CD4-positive, alpha-beta T cell treated with Interleukin-4 for 1 hour (primary cell): ENCODE results near the gene CD59.
"Not testable (repeated sequence)": the region's sequence is repeated elsewhere in the genome, so short reads cannot be mapped to it uniquely, and the experiment has no call there.

Experiments used
- DNase-seq, 2 donors: peaks; one replicate each; pipeline ENCODE4 v3.0.0-alpha.2; 2020 to 2022

CD59 gene

DNA sequence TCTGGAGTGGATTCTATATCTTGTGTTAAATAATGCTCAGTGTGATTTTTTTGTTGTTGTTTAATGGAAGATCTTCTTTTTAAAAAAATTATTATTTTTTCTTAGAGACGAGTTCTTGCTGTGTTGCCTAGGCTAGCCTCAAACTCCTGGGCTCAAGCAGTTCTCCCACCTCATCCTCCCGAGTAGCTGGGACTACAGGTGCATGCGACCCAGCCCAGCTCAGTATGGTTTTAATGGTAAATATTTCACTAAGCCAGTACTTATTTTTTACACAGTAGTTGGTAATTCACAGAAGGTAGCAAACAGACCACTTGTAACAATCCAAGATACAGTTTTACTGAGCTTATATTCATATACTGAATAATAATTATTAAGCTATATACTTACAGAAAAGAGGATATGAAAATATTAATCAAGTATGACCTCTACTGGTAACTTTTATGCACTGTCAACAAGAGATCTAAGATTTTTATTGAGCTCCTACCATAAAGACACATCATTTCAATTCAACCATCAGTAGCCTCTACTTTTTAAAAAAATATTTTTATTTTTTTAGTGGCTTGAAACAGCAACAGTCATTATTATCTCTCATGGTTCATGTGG, 6.1 kb upstream of the CD59 start:
- DNase-seq = peak in 1 of 2 donors; percentile 55

DNA sequence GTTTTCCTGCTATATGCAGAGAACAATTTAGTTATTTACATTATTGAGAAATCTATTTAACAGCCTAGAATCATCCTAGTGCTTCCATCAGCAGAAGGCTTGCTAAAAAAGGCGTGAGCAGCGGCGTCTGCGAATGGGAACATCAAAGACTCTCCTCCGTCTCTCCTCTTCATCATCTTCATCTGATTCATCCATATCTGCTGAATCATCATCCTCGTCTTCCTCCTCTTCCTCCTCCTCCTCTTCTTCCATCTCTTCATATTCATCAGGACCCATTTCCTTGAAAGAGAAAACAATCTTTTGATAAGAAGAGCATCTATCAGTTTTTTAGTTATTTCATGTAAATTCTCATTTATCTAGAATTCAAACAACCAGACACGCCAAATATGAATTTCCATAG, 5.6 kb upstream of the CD59 start:
- DNase-seq = no peak

DNA sequence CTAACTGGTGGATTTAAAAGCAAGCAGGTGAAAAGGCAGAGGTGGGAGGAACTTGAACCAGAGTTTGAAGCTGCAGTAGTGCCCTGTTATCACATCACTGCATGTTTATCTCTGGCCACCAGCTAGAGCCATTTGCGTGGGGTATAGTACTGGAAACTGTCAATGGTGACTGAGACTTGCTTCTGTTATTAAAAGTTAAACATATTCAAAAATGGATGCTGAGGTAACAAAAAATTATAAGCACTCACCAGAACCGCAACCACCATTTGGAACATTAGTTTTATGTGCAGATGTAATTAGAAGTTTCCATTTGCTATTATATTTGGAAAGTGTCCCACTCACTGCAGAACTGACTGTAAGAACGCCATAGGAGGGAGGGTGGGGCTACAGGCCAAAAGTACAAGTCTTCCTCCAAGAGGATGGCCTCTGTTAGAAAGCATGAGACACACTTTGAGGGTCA, 1.2 kb upstream of the CD59 start:
- no peak for DNase-seq

DNA sequence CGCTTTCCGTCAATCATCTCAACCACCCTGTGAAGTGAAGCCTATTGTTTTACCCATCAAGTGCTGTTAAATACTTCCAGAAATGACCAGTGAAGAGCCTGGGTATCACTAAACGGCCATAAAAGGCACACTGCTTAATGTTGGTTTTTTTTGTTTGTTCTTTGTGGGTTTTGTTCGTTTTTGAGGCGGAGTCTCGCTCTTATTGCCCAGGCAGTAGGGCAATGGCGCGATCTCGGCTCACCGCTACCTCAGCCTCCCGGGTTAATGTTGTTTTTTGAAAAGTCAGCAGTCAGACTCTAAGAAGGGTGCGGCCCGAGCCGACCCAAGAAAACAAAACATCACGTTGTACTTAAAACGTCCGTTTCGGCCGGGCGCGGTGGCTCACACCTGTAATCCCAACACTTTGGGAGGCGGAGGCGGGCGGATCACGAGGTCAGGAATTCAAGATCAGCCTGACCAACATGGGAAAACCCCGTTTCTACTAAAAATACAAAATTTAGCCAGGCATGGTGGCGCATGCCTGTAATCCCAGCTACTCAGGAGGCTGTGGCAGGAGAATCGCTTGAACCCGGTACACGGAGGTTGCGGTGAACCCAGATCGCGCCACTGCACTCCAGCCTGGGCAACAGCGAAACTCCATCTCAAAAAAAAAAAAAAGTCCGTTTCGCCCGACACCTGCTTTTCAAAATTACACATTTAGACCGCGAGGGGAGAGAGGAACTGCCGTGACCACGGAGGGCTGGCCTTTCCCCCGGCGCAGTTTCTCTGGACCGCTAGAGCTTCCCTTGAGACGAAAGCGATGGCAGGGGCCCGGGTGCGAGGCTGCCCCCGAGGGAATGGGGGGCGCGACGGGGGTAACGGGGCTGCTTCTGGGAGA, 714 bp downstream of the CD59 start:
- DNase-seq = peak; percentile 46 to 54

DNA sequence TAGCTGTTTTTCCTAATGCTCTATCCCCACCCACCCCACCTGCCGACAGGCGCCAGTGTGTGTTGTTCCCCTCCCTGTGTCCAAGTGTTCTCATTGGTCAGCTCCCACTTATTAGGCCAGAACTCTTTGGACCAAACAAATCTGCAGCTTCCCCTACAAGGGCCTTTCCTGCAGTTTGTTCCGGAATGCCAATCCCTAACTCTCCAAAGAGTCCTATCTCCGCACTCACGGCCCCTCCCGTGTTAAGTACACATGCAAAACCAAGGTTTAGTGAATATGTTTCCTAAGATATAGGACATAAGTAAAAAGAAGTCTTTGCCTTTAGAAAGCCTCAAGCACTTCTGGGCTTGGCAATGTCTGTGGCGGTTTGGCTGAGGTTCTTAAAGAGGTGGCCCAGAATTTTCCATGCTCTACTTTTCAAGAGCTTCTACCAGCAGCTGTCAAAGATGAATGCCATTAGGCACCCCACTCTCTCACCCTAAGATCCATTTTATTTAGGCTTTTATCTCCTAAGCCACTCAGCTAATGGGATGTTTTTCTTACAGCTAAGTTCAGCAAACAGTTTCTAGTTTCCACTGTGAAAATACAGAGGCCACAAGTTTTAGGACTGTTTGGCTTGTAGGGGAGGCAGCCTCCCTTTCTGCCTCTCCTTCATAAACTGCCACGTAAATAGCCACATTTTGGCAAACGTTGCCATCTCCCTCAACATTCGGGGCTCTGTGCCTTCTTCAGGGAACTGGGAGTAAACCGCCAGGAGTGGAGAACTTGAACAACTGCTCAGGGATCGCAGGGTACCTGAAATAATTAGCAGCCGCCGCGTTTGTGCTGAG, 1.6 kb downstream of the CD59 start:
- no peak for DNase-seq

DNA sequence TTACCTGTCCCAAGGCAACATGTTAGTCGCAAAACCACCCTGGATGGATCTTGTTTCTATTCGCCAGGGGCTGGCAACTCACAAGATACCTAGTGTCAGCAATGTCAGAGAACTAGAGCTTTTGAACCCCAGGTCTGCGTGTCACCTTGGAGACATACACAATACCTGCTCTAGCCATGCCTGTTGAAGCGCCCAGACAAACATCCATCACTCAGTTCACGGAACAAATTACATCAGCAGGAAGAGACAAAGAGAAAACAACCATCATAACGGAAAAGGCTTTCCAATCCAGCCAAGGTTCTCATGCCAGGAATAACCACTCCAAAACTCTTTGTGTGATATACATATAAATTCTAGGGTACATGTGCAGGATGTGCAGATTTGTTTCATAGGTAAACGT, 2.2 kb downstream of the CD59 start:
- no peak for DNase-seq

DNA sequence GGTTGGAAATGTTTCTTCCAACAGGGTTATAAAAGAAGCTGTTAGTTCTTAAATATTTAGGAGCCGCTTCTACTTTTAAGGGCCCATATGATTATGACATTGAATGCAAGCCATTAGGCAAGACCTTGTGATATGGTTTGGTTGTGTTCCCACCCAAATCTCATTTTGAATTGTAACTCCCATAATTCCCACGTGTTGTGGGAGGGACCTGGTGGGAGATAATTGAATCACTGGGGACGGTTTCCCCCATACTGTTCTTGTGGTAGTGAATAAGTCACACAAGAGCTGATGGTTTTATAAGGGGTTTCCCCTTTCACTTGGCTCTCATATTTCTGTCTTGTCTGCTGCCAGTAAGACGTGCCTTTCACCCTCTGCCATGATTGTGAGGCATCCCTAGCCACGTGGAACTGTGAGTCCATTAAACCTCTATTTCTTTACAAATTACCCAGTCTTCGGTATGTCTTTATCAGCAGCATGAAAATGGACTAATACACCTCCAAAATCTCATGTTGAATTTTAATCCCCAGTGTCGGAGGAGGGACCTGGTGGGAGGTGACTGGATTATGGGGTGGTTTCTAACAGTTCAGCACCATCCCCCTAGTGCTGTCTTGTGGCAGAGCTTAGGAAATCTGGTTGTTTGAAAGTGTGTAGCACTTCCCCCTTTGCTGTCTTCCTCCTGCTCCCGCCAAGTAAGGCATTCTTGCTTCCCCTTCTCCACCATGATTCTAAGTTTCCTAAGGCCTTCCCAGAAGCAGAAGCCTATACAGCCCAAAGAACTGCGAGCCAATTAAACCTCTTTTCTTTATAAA, 4.3 kb downstream of the CD59 start:
- DNase-seq = no peak

DNA sequence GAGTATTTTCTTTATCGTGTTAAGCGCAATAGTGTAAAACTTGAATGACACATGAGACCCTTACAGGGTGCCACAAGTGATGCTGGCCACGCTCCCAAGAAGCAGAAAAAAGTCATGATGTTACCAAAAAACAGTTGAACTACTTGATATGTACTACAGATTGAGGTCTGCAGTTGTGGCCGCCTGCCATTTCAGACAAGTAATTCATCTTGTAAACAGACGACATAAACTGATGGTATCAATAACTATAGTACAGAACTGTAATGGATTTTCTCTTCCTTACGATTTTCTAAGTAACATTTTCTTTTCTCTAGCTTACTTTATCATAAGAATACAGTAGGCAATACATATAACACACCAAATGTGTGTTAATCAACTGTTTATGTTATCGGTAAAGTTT, 5.5 kb downstream of the CD59 start:
- DNase-seq = no peak

DNA sequence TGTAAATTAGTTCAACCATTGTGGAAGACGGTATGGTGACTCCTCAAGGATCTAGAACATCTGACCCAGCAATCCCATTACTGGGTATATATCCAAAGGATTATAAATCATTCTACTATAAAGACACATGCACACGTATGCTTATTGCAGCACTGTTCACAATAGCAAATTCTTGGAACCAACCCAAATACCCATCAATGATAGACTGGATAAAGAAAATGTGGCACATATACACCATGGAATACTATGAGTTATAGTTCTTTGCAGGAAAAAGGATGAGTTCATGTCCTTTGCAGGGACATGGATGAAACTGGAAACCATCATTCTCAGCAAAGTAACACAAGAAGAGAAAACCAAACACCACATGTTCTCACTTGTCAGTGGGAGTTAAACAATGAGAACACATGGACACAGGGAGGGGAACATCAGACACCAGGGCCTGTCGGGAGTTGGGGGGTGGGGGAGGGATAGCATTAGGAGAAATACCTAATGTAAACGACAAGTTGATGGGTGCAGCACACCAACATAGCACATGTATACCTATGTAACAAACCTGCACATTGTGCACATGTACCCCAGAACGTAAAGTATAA, 7.1 kb downstream of the CD59 start:
- DNase-seq = not testable (repeated sequence)

DNA sequence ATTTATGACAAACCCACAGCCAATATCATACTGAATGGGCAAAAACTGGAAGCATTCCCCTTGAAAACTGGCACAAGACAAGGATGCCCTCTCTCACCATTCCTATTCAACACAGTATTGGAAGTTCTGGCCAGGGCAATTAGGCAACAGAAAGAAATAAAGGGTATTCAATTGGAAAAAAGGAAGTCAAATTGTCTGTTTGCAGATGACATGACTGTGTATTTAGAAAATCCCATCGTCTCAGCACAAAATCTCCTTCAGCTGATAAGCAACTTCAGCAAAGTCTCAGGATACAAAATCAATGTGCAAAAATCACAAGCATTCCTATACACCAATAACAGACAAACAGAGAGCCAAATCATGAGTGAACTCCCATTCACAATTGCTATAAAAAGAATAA, 8.7 kb downstream of the CD59 start:
- DNase-seq = not testable (repeated sequence)

DNA sequence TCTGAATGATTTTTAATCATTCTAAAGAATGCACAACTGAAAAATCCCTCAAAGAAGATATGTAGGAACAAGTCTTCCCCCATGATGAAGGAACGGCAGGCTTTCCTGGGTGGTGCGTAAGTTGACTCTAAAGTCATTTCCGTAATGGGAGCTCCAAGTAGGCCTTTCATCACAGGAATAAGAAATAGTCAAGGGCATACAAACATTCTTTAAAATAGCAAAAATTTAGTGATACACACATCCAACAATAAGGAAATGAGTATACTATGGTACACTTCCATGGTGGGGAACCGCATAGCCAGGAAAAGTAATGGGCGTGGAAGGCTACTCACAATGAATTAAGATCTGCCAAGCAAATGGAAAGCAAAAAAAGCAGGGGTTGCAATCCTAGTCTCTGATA, 10.7 kb downstream of the CD59 start:
- no peak for DNase-seq

DNA sequence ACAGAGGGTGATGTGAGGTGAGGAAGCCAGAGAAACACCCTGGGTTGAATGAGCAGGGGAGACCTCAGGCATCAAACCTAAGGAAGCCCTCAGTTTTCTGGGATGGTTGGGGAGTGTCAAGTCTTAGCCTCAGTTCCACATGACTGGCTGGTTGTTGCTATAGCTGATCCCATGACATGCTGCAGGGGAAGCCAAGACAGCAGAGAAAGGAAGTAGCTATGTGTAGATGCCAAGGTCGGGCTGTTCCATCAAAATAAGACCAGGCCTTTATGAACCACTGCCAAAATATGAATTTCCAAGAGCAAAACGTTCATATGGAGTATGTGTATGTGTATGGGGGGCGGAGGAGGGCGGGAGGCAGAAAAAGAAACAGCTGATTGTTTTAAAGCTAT, 11.6 kb downstream of the CD59 start:
- no peak for DNase-seq

DNA sequence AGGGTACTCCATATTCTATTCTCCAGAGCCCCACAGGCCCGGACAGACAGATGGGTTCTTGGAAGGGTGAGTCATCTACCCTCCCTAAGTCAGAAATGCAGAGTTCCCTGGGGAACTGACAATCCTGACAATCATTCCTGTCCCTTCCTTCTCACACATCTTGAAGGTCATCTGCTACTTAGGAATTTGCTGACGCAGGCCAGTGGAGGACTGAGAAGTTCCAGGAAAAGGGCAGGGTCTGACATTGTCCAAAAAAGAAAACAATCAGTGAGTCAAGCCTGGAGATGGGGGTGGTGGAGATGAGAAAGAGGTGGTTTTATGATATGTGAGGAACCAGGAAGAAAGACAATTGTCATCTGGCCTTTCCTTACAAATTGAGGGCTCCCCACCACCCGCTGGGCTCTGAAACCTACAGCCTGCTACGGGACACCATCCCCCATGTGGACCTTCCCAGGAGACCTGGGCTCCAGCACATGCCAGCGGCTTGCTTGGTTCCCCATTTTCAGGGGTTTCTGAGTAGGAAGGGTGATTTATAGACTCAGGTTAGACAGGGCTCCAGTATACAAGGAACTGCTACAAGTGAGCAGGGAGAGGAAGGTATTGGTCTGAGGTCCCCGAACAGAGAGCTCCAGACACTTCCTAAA, 12.9 kb downstream of the CD59 start:
- DNase-seq = peak in 1 of 2 donors; percentile 33

DNA sequence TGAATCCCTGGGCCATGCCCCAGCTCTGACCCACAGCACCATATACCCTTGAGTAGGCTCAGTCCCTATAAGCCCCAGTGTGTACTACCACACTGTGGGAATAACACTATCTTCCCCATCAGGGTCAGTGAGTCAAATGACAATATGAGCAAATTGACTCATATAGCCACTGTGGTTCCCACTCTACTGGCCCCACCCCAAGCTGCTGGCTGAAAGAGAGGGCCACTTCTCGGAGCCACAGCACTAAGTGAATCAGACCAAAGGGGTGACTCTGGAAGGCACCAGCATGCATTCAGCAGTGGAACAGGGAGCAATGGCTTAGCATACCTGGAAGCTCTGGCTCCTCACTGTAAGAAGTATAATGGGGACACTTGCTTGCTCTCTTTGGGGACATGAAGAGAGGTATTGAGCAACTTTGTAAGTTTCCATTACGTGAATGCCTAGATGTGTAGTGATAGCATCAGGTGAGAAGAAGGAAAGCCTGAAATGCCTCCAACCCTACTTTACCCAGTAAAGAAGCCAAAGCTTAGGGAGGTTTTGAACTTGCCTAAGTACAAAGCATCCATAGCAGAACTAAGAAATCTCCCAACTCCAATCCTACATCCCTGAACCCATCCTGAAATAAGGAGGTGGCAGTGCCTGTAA, 13.5 kb downstream of the CD59 start:
- peak in 1 of 2 donors; percentile 31 for DNase-seq

DNA sequence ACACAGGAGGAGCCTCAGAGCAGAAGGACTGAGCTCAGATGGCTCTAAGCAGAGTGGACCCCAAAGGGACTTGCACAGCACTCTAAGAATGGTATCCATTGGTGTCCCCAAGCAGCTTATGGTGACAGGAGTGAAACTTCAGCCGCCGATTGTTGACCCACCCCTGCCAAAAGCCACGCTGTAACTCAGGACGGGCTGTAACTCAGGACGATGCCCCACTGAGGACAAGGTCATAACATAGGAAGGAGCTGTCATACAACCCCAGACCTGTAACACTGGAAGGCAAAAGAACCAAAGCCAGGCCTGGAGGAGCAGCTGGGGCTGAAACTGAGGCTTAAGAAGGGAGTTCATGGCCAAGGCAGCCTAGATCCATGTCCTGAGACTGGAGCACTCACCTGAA, 14.2 kb downstream of the CD59 start:
- no peak for DNase-seq

DNA sequence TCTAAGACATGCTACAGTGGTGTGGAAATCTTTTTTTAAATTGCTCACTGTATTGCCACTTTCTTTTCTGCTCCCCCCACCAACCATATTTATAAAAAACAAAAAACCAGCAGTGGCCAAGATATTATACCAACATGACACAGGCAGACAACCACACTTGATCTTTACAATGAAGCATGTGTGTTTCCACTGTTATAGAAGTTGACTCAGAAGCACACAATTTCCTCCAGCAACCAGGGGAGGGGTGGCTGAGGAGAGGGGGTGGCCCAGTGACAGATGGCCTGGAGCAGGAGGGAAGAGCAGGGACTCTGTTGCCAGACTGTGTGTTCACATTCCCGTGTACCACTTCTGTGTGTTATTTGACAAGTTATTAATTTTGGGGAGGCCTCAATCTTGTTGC, 14.8 kb downstream of the CD59 start:
- DNase-seq = no peak

DNA sequence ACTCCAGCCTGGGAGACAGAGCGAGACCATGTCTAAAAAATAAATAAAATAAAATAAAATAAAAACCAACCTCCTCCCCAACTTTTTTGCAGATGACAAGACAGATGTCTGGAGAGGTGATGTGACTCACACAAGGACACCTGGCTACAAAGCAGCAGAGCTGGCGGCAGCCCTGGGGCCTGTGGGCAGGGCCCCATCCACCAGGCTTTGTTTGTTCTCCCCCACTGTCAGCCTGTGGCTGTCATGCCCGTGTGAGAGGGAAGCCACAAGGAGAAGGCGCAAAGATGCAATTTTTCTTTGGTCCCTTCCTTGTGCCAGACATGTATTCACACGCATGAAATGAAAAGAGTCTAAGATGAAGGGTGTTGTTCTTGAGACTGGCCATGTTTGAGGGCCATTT, 16.6 kb downstream of the CD59 start:
- DNase-seq = no peak

DNA sequence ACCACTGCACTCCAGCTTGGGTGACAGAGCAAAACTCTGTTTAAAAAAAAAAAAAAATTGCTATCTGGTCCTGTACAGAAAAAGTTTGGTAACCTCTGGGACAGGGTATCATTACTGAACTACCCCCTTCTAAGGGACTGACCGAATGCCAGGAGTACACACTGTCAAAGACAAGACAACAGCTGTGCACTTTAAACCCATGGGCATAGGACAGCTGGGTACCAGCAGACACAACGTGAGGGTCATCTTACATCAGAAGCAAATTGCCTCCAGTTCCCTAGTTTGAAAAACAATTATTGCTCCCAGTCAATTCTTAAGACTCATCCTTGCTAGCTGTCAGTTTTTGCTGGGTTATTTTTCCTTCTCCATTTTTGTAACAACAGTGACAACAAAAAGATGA, 17.8 kb downstream of the CD59 start:
- DNase-seq = no peak

DNA sequence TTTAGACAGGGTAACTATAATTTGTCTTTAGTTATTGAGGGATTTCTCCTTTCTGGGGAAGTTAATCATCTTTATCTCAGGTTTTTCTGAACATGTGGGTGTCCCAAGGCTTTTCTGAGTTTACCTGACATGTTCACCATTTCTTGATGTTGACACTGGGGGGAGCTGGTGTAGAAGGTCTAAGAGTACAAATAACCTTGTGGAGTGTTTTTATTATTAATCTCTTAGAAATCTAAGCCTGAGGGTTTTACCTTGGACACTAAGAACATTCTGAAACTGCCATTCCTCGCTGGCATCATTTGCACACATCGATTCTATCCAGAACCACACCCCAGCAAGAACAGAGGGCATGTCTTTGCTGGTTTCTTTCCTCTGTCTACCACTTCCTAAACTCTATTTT, 20.0 kb downstream of the CD59 start:
- DNase-seq = peak in 1 of 2 donors; percentile 29

DNA sequence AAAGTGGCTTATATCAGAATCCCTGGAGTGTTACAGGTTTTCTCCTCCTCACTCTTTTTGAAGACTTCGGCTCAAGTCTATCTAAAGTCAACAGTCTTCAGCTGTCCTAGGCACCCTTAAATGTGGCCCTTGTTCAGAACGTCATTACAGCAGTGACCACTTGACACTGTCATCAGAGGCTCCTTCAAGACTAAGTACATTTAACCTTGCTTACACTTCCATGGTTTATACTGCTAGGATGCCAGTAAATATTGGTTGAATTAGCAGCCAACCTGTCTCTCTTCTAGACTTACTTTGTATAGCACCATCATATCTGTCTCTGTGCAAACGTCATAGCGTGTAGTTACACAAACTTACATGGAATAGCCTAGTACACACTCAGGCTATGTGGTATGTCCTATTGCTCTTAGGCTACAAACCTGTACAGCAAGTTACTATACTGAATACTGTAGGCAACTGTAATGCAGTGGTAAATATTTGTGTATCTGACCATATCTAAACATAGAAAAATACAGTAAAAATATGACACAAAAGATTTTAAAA, 22.3 kb downstream of the CD59 start:
- no peak for DNase-seq
